GM21786 (cell line): Measurements from ENCODE around the gene SLCO1B3.
"Not testable (repeated sequence)": the region's sequence is repeated elsewhere in the genome, so short reads cannot be mapped to it uniquely, and the experiment has no call there.

Source experiments
- ATAC-seq: cut with Tn5 transposase; IDR thresholded peaks from one replicate; pipeline ENCODE4 v1.9.1; 2021; ENCODE audit not compliant: unreplicated experiment

The SLCO1B3 gene

GRCh38 chr12:20810487-20810886 is at the start of gene SLCO1B3:
Gene SLCO1B3 (plus strand): TSS chr12:20810705. CDS start chr12:20815739, 5,034 bp downstream.
- ATAC-seq = no peak

- ATAC-seq = no peak
These were observed 33.1 kb upstream of the SLCO1B3 start for GRCh38 chr12:20777420-20777819.

- no peak for ATAC-seq
These were observed 31.5 kb upstream of the SLCO1B3 start for GRCh38 chr12:20778969-20779368.

- ATAC-seq = not testable (repeated sequence)
These were observed 30.5 kb upstream of the SLCO1B3 start for GRCh38 chr12:20779971-20780370.

- not testable (repeated sequence) for ATAC-seq
These were observed 26.6 kb upstream of the SLCO1B3 start for GRCh38 chr12:20783796-20784357.

- ATAC-seq = no peak
These were observed 17.5 kb upstream of the SLCO1B3 start for GRCh38 chr12:20792971-20793370.

GRCh38 chr12:20798554-20798953 is 12.0 kb upstream of the SLCO1B3 start:
- no peak for ATAC-seq

- no peak for ATAC-seq
These were observed 10.3 kb upstream of the SLCO1B3 start for GRCh38 chr12:20800160-20800559.

GRCh38 chr12:20801035-20801434 is 9.5 kb upstream of the SLCO1B3 start:
- no peak for ATAC-seq

- no peak for ATAC-seq
These were observed 4.6 kb upstream of the SLCO1B3 start for GRCh38 chr12:20805921-20806320.

GRCh38 chr12:20807192-20808080 is 3.1 kb upstream of the SLCO1B3 start:
- ATAC-seq = no peak

GRCh38 chr12:20808521-20808920 is 2.0 kb upstream of the SLCO1B3 start:
- ATAC-seq = no peak

GRCh38 chr12:20815574-20815973 is 5.1 kb downstream of the SLCO1B3 start:
- no peak for ATAC-seq

GRCh38 chr12:20822415-20822814 is 11.9 kb downstream of the SLCO1B3 start:
- no peak for ATAC-seq

- no peak for ATAC-seq
These were observed 12.4 kb downstream of the SLCO1B3 start for GRCh38 chr12:20822925-20823324.

- no peak for ATAC-seq
These were observed 19.4 kb downstream of the SLCO1B3 start for GRCh38 chr12:20829919-20830318.

GRCh38 chr12:20830456-20830855 is 20.0 kb downstream of the SLCO1B3 start:
- no peak for ATAC-seq

GRCh38 chr12:20832911-20833310 is 22.4 kb downstream of the SLCO1B3 start:
- no peak for ATAC-seq

- ATAC-seq = no peak
These were observed 42.1 kb downstream of the SLCO1B3 start for GRCh38 chr12:20852649-20853048.

GRCh38 chr12:20863056-20863455 is 52.6 kb downstream of the SLCO1B3 start:
- ATAC-seq = no peak

- no peak for ATAC-seq
These were observed 55.4 kb downstream of the SLCO1B3 start for GRCh38 chr12:20865873-20866272.

- no peak for ATAC-seq
These were observed 57.8 kb downstream of the SLCO1B3 start for GRCh38 chr12:20868277-20868676.
